Measurements from ENCODE around the gene ATP6V1B1.

DNA sequence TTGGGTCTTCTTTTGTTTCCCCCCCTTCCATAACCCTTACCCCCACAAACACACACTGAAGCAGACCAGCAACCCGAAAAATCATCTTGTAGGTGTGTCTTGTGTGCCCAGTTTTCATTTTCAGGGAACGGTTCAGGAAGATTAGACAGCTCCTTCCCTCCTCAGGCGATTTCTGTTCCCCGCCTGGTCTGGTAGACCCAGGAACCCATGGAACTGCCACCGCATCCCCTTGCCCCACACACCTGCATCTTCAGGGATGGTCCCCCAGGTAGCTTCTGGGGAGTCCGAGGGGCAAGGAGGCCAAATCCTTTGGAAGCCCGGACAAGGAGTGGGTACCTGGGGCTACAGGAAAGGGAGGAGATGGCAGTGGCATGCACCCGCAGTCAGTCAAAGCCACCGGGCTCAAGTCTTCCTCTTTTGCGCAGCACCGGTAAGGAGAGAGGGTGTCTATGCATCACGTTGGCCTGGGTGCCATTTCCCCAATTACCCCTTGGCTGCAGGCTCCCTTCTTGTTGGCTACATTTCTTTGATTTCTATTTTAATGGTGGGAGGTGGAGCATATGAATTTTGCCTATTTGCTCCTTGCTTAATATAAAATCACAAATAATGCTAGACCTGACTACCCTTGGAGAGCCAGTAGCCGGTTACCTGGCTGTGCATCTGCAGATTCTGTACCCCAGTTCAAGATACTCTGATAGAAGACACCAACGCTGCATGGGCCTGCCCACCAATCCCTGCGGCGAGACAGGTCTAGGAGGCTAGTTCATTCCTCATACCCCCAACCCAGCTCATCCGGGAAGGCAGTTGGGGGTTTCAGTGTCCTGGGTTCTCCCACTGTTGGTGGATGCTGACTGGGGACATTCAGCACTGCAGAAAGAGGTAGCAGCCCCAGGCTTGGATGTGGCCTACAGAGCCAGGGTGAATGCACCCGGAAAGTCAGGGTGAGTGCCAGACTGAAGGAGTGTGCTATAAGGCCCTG, 30.0 kb upstream of the ATP6V1B1 start:
- TF ChIP-seq TAF1 (IDR thresholded peaks at IDR 0.05; ENCODE audit: borderline replicate concordance, low read depth, low read length) = no peak
- TF ChIP-seq POLR2AphosphoS5 (IDR thresholded peaks at IDR 0.05; ENCODE audit: low read depth, low read length) = no peak

All from GM12892 (cell line).